ENCODE data around the gene PEMT. TPM values are rescaled to one million over a fixed set of nuclear protein-coding genes. Genes with fewer than 3 reads are reported as not detected.

The PEMT gene
- total RNA-seq, 1 experiment from 2014 or later: 27.0 TPM

GRCh38 chr17:17587614-17588337 lies 3.7 kb downstream of the PEMT start:
- no peak for TF ChIP-seq REST (IDR thresholded peaks at IDR 0.05; ENCODE audit: insufficient read depth in 1 of 2, low read depth in 2 of 2, low read length in 1 of 2)
- no peak for TF ChIP-seq CTCF (IDR thresholded peaks at IDR 0.05)
- no peak for TF ChIP-seq SIN3A (IDR thresholded peaks at IDR 0.05; ENCODE audit: borderline replicate concordance, insufficient read depth, low read depth, low read length)
- no peak for TF ChIP-seq TCF7L2 (IDR thresholded peaks at IDR 0.05; ENCODE audit: low read depth, low read length)
- TF ChIP-seq POLR2AphosphoS5 (IDR thresholded peaks at IDR 0.05; ENCODE audit: low read depth, low read length): no peak
- Histone ChIP-seq H3K27ac (ENCODE audit: low read length) (no peak overlapping the region), H3K4me1 (ENCODE audit: control insufficient read depth, insufficient read depth, low read length) (peaks cover 6% of the 10 kb centered on the region; the same call in 1 of the 2 replicates), H3K9me3 (ENCODE audit: control insufficient read depth, insufficient read depth, low read depth, low read length) (no peaks in the 10 kb centered on the region), H3K4me3 (ENCODE audit: low read depth in 2 of 2, low read length in 2 of 2) (no peak overlapping the region), H3K27me3 (ENCODE audit: control insufficient read depth, insufficient read depth, low read length) (no peaks in the 10 kb centered on the region), H3K36me3 (ENCODE audit: control insufficient read depth, insufficient read depth, low read length) (no peaks in the 10 kb centered on the region; the same call in 1 of the 2 replicates)
- in situ Hi-C loops (cut with HindIII; ENCODE audit: low pct_unique_long_range_greater_than_20kb, low sequenced_read_pairs) (no loop called here), intact Hi-C loops (cut with micrococcal nuclease; ENCODE audit: unreplicated experiment) (no loop called here)
- DNase-seq (ENCODE audit: low read depth, low spot score) (no peak), ATAC-seq (no peak)
- ChIA-PET POLR2A (no interaction called here), CTCF (no interaction called here)
- no TSS peak for BruUV-seq (replicated peaks)

GRCh38 chr17:17582372-17582771 lies 9.1 kb downstream of the PEMT start:
- no TSS peak for BruUV-seq (replicated peaks)
- TF ChIP-seq POLR2AphosphoS5 (IDR thresholded peaks at IDR 0.05; ENCODE audit: low read depth, low read length) (no peak), SIN3A (IDR thresholded peaks at IDR 0.05; ENCODE audit: borderline replicate concordance, insufficient read depth, low read depth, low read length) (no peak), REST (IDR thresholded peaks at IDR 0.05; ENCODE audit: insufficient read depth in 1 of 2, low read depth in 2 of 2, low read length in 1 of 2) (no peak), TCF7L2 (IDR thresholded peaks at IDR 0.05; ENCODE audit: low read depth, low read length) (no peak), CTCF (IDR thresholded peaks at IDR 0.05) (no peak)
- ChIA-PET POLR2A (no interaction called here), CTCF (no interaction called here)
- Histone ChIP-seq H3K27ac (ENCODE audit: low read length) (no peak overlapping the region), H3K9me3 (ENCODE audit: control insufficient read depth, insufficient read depth, low read depth, low read length) (no peaks in the 10 kb centered on the region), H3K4me1 (ENCODE audit: control insufficient read depth, insufficient read depth, low read length) (peaks cover 4% of the 10 kb centered on the region; the same call in 1 of the 2 replicates), H3K36me3 (ENCODE audit: control insufficient read depth, insufficient read depth, low read length) (no peaks in the 10 kb centered on the region), H3K27me3 (ENCODE audit: control insufficient read depth, insufficient read depth, low read length) (no peaks in the 10 kb centered on the region), H3K4me3 (ENCODE audit: low read depth in 2 of 2, low read length in 2 of 2) (no peak overlapping the region)
- intact Hi-C loops (cut with micrococcal nuclease; ENCODE audit: unreplicated experiment): no loop called here
- in situ Hi-C loops (cut with HindIII; ENCODE audit: low pct_unique_long_range_greater_than_20kb, low sequenced_read_pairs): no loop called here
- ATAC-seq (no peak), DNase-seq (ENCODE audit: low read depth, low spot score) (no peak)

Data from Panc1 (cell line).